Endothelial cell of umbilical vein (primary cell): Measurements from ENCODE around the gene SLC15A2. TPM values are rescaled to one million over a fixed set of nuclear protein-coding genes. Genes with fewer than 3 reads are reported as not detected.

ENCODE experiments used
- BruUV-seq: library from RNA; stranded (reverse); fragments of 400-500 nt; replicated peaks from 2 replicates; lab custom pipeline; 2021; lab: Mats Ljungman, UMichigan
- CTCF ChIA-PET: fragments of 300-600, 350-600 bp; sonication (Branson Sonifier 250); formaldehyde crosslinking; loops from one replicate; lab custom pipeline; 2021; ENCODE audit warnings: antibody characterized with exemption, inconsistent platforms; lab: Charles Lee
- POLR2A ChIA-PET: fragments of 300-600, 350-600 bp; sonication (Branson Sonifier 250); formaldehyde crosslinking; loops from one replicate; lab custom pipeline; 2021; ENCODE audit warnings: antibody characterized with exemption, inconsistent platforms; lab: Charles Lee
- DNase-seq: peaks from one replicate; pipeline ENCODE4 v3.0.0-alpha.2; 2011; ENCODE audit warnings: low read depth, low spot score
- FAIRE-seq: peaks from 2 replicates; lab custom pipeline; 2011; peaks lifted over from hg19 to GRCh38; lab: Jason Lieb, UNC
- H2AFZ ChIP-seq: 2 replicates; pipeline ENCODE4 v1.6.0; 2012; ENCODE audit warnings: low read depth, low read length, control low read depth, inconsistent platforms
- H3K27ac ChIP-seq: 2 replicates; pipeline ENCODE4 v1.5.1; 2011; ENCODE audit warnings: low read depth, mild to moderate bottlenecking, control low read depth, low read length, moderate library complexity; ENCODE audit not compliant: insufficient read depth
- H3K27me3 ChIP-seq, 2 experiments: 2 replicates each; pipeline versions ENCODE4 v1.6.0 to v1.6.1; 2011; ENCODE audit warnings: low read length in 2 of 2, mixed read lengths in 1 of 2; ENCODE audit not compliant: control insufficient read depth in 2 of 2, insufficient read depth in 2 of 2
- H3K36me3 ChIP-seq, 2 experiments: 2 replicates in 1 of 2; 3 replicates in 1 of 2; pipeline ENCODE4 v1.5.1; 2011; ENCODE audit warnings: low read length in 2 of 2, mild to moderate bottlenecking in 1 of 2, moderate library complexity in 1 of 2; ENCODE audit not compliant: control insufficient read depth in 2 of 2, insufficient read depth in 2 of 2; ENCODE audit errors: extremely low read depth in 1 of 2
- H3K4me1 ChIP-seq: 3 replicates; pipeline ENCODE4 v1.5.1; 2011; ENCODE audit warnings: mild to moderate bottlenecking, low read length; ENCODE audit not compliant: control insufficient read depth, insufficient read depth; ENCODE audit errors: extremely low read depth
- H3K4me2 ChIP-seq: 2 replicates; pipeline ENCODE4 v1.6.1; 2011; ENCODE audit warnings: low read length, control low read depth, mixed read lengths; ENCODE audit not compliant: insufficient read depth
- H3K4me3 ChIP-seq, 3 experiments: fragments of 200-600 bp in 1 of 3; sonication (generic), shearing (Covaris generic) in 1 of 3; replicated peaks in 1 of 3; 2 replicates each; pipeline ENCODE4 v1.5.1; 2011 to 2016; ENCODE audit warnings: control low read depth in 3 of 3, low read length in 3 of 3, mild to moderate bottlenecking in 2 of 3, inconsistent platforms in 1 of 3, low read depth in 1 of 3, moderate library complexity in 1 of 3; ENCODE audit not compliant: insufficient read depth in 1 of 3
- H3K79me2 ChIP-seq: 2 replicates; pipeline ENCODE4 v1.6.0; 2012; ENCODE audit warnings: low read length, inconsistent platforms; ENCODE audit not compliant: control insufficient read depth, insufficient read depth
- H3K9ac ChIP-seq: replicated peaks from 2 replicates; pipeline ENCODE3; 2011; ENCODE audit warnings: low read length, control low read depth; ENCODE audit not compliant: insufficient read depth; ENCODE audit errors: extremely low read depth
- H3K9me1 ChIP-seq: replicated peaks from 3 replicates; pipeline ENCODE4 v1.6.0; 2011; ENCODE audit warnings: mild to moderate bottlenecking, low read length; ENCODE audit not compliant: control insufficient read depth, insufficient read depth; ENCODE audit errors: extremely low read depth
- H3K9me3 ChIP-seq: replicated peaks from 2 replicates; pipeline ENCODE4 v1.5.1; 2012; ENCODE audit warnings: low read length, inconsistent platforms; ENCODE audit not compliant: control insufficient read depth, insufficient read depth
- H4K20me1 ChIP-seq: replicated peaks from 2 replicates; pipeline ENCODE3; 2011; ENCODE audit warnings: mild to moderate bottlenecking, low read length; ENCODE audit not compliant: control insufficient read depth, insufficient read depth; ENCODE audit errors: extremely low read depth
- EZH2 ChIP-seq: IDR thresholded peaks from 2 replicates; pipeline ENCODE4 v1.6.1; 2012; ENCODE audit warnings: borderline replicate concordance, low read depth, mild to moderate bottlenecking, moderate library complexity, low read length, inconsistent platforms; ENCODE audit not compliant: severe bottlenecking
- FOS ChIP-seq: IDR thresholded peaks from 2 replicates; pipeline ENCODE4 v1.6.1; 2011; ENCODE audit warnings: mild to moderate bottlenecking, low read length, moderate library complexity, borderline replicate concordance; ENCODE audit not compliant: insufficient read depth
- MYC ChIP-seq: IDR thresholded peaks from one replicate; pipeline ENCODE4 v1.6.1; 2011; ENCODE audit warnings: mild to moderate bottlenecking, low read depth, low read length
- dilution Hi-C: fragments of 300-500 bp; cut with MboI; formaldehyde crosslinking; loops from one replicate; pipeline ENCODE4 v1.15.0; 2019; ENCODE audit warnings: low sequenced_read_pairs; ENCODE audit not compliant: extremely low pct_ligation_motif_present
- intact Hi-C: fragments of 100-400 bp; cut with micrococcal nuclease; formaldehyde crosslinking; loops from one replicate; pipeline ENCODE4 v1.10.0; 2022
- polyA plus RNA-seq, 4 experiments: library from polyadenylated mRNA; depleted of rRNA in 3 of 4; stranded (reverse) in 3 of 4; unstranded in 1 of 4; fragments of >200 nt; gene quantifications; 2 replicates each; pipeline versions ENCODE4 v1.2.1 to v1.2.3, GENCODE V29; 2011 to 2012; ENCODE audit warnings: missing spikeins in 1 of 4
- total RNA-seq: library from RNA; stranded (reverse); gene quantifications from 2 replicates; pipeline ENCODE4 v1.2.3, GENCODE V29; 2021
- TF ChIP-seq, protein P1 (sequence below), 2 donors: IDR thresholded peaks; 1 replicate in 1 of 2; 2 replicates in 1 of 2; pipeline ENCODE4 v1.5.1; 2011; ENCODE audit warnings: low read length in 2 of 2, mild to moderate bottlenecking in 2 of 2, moderate library complexity in 2 of 2, control low read depth in 1 of 2, inconsistent platforms in 1 of 2, low read depth in 1 of 2; ENCODE audit not compliant: insufficient read depth in 1 of 2; ENCODE audit errors: extremely low read depth in 1 of 2

The SLC15A2 gene
- total and polyA plus RNA-seq, 2 donors (not counting 3 experiments of a cell fraction or from before 2014, with no cell fraction given): 0.11 to 0.39 TPM

DNA sequence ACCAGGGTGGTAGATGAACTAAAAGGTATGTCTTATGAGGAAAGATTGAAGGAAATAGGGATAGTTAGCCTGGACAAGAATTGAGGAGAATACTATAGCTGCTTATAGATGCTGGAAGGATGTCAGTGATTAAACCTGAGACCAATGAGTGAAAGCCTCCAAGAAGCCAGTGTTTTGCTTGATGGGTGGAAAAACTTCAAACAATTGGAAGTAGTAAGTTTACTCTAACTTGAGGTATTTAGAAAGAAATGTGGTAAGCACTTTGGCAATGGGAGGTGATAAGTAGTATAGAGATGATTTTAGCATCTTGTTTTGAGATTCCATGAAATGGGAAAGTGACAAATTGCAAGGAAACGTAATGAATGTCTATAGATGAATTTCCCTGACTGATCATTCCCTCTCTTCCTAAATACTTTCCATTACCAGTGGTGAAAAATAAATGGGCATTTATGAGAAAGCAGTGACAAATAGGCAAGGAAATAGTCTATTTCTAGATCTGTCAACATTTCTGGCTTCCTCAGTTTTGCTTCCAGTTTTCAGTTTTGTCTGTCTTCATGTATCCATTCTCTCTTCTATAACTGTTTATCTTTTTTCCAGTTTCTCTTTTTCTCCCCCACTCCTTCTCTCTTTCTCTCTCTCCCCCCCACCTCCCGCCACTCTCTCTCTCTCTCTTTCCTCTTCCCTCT is 19.2 kb downstream of the SLC15A2 start:
- Histone ChIP-seq H3K36me3 (no peaks in the 10 kb centered on the region), H4K20me1 (no peaks in the 10 kb centered on the region), H3K27me3 (no peaks in the 10 kb centered on the region), H3K4me2 (no peak overlapping the region), H3K4me3 (no peak overlapping the region), H3K27ac (no peak overlapping the region), H3K9me1 (no peaks in the 10 kb centered on the region), H2AFZ (no peak overlapping the region), H3K9me3 (no peaks in the 10 kb centered on the region), H3K4me1 (no peaks in the 10 kb centered on the region), H3K79me2 (no peaks in the 10 kb centered on the region), H3K9ac (no peak overlapping the region)
- BruUV-seq: no TSS peak
- DNase-seq (no peak), FAIRE-seq (no peak)
- dilution Hi-C loops: no loop called here
- POLR2A ChIA-PET: no interaction called here
- CTCF ChIA-PET: no interaction called here
- TF ChIP-seq EZH2 (no peak), MYC (no peak), FOS (no peak)
- TF ChIP-seq, protein P1, sequence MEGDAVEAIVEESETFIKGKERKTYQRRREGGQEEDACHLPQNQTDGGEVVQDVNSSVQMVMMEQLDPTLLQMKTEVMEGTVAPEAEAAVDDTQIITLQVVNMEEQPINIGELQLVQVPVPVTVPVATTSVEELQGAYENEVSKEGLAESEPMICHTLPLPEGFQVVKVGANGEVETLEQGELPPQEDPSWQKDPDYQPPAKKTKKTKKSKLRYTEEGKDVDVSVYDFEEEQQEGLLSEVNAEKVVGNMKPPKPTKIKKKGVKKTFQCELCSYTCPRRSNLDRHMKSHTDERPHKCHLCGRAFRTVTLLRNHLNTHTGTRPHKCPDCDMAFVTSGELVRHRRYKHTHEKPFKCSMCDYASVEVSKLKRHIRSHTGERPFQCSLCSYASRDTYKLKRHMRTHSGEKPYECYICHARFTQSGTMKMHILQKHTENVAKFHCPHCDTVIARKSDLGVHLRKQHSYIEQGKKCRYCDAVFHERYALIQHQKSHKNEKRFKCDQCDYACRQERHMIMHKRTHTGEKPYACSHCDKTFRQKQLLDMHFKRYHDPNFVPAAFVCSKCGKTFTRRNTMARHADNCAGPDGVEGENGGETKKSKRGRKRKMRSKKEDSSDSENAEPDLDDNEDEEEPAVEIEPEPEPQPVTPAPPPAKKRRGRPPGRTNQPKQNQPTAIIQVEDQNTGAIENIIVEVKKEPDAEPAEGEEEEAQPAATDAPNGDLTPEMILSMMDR (IDR thresholded peaks at IDR 0.05; ENCODE audit: extremely low read depth in 1 of 2, insufficient read depth in 1 of 2, low read depth in 1 of 2, low read length in 2 of 2): no peak
- intact Hi-C loops: no loop called here
